ENCODE results near the gene ENPP7. TPM values are rescaled to one million over a fixed set of nuclear protein-coding genes. Genes with fewer than 3 reads are reported as not detected.
"Not testable (repeated sequence)": the region's sequence is repeated elsewhere in the genome, so short reads cannot be mapped to it uniquely, and the experiment has no call there.

Gene ENPP7
- total RNA-seq, 2 donors from 2014 or later = not detected

- Histone ChIP-seq H3K4me1 (ENCODE audit: control insufficient read depth in 1 of 2, low read depth in 2 of 2) (peaks cover 0 to 9% of the 10 kb centered on the region in 2 donors), H3K27me3 (replicated peaks; ENCODE audit: insufficient read depth) (peaks cover 39% of the 10 kb centered on the region), H3K9me3 (no peaks in the 10 kb centered on the region), H3K4me3 (no peak overlapping the region), H3K36me3 (no peaks in the 10 kb centered on the region), H3K27ac (no peak overlapping the region)
- TF ChIP-seq, protein P1, sequence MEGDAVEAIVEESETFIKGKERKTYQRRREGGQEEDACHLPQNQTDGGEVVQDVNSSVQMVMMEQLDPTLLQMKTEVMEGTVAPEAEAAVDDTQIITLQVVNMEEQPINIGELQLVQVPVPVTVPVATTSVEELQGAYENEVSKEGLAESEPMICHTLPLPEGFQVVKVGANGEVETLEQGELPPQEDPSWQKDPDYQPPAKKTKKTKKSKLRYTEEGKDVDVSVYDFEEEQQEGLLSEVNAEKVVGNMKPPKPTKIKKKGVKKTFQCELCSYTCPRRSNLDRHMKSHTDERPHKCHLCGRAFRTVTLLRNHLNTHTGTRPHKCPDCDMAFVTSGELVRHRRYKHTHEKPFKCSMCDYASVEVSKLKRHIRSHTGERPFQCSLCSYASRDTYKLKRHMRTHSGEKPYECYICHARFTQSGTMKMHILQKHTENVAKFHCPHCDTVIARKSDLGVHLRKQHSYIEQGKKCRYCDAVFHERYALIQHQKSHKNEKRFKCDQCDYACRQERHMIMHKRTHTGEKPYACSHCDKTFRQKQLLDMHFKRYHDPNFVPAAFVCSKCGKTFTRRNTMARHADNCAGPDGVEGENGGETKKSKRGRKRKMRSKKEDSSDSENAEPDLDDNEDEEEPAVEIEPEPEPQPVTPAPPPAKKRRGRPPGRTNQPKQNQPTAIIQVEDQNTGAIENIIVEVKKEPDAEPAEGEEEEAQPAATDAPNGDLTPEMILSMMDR (IDR thresholded peaks at IDR 0.05) = no peak
- ATAC-seq (ENCODE audit: insufficient number of reproducible peaks, low FRiP score, low read depth) (no peak), DNase-seq (ENCODE audit: low spot score) (no peak)
Observed at GRCh38 chr17:79749958-79750357, 19.2 kb downstream of the ENPP7 start.

DNA sequence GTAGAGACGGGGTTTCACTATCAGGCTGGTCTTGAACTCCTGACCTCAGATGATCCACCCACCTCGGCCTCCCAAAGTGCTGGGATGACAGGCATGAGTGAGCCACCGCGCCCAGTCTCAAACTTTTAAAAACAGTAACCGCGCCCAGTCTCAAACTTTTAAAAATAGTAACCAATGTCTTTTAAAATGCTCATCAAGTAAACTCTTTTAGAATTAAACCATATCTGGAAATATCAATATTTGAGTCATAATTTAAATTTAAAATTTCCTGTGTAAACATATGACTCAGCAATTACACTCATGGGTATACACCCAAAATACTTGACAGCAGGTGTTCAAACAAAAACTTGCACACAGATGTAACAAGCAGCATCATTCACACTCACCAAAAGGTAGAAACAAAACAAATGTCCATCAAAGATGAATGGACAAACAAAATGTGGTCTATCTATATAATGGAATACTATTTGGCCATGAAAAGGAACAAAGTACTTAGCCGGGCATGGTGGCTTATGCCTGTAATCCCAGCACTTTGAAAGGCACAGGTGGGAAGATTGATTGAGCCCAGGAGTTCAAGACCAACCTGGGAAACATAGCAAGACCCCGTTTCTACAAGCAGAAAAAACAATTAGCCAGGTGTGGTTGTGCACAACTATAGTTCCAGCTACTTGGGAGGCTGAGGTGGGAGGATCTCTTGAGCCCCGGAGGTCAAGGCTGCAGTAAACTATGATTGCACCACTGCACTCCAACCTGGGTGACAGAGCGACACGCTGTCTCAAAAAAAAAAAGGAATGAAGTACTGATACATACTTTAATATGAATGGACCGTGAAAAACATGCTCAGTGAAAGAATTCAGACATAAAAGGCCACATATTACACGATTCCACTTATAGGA, 20.2 kb downstream of the ENPP7 start:
- Histone ChIP-seq H3K36me3 (no peaks in the 10 kb centered on the region), H3K9me3 (no peaks in the 10 kb centered on the region), H3K27ac (no peak overlapping the region), H3K4me3 (no peak overlapping the region), H3K27me3 (replicated peaks; ENCODE audit: insufficient read depth) (peaks cover 39% of the 10 kb centered on the region), H3K4me1 (ENCODE audit: control insufficient read depth in 1 of 2, low read depth in 2 of 2) (peaks cover 0 to 9% of the 10 kb centered on the region in 2 donors)
- DNase-seq (ENCODE audit: low spot score) (no peak), ATAC-seq (ENCODE audit: insufficient number of reproducible peaks, low FRiP score, low read depth) (no peak)
- TF ChIP-seq, protein P1 (IDR thresholded peaks at IDR 0.05) = no peak

DNA sequence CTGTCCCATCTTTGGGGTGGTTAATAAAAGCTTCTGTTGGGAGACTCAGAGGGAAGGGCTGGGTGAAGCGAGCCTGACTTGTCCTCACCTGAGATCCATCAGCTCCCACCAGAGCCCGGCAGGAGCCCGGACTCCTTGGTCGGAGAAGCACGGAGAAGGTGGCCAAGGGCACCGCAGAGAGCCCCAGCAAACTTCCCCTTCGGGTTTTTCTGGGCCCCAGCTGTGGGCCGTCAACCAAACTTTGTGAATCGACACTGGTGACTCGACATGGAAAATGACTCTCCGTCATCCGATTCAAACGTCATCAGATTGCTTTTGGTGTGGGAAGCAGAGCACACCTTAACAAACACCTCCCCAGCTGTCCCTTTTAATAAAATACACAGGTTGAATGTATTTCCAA, 21.4 kb downstream of the ENPP7 start:
- no peak overlapping the region for H3K4me3 ChIP-seq
- H3K36me3 ChIP-seq = no peaks in the 10 kb centered on the region
- H3K4me1 ChIP-seq (ENCODE audit: control insufficient read depth in 1 of 2, low read depth in 2 of 2) = peaks cover 0 to 6% of the 10 kb centered on the region in 2 donors
- TF ChIP-seq, protein P1 (IDR thresholded peaks at IDR 0.05) = no peak
- no peak for ATAC-seq (ENCODE audit: insufficient number of reproducible peaks, low FRiP score, low read depth)
- no peak overlapping the region for H3K27ac ChIP-seq
- H3K9me3 ChIP-seq = no peaks in the 10 kb centered on the region
- no peak for DNase-seq (ENCODE audit: low spot score)
- H3K27me3 ChIP-seq (replicated peaks; ENCODE audit: insufficient read depth) = peaks cover 29% of the 10 kb centered on the region

DNA sequence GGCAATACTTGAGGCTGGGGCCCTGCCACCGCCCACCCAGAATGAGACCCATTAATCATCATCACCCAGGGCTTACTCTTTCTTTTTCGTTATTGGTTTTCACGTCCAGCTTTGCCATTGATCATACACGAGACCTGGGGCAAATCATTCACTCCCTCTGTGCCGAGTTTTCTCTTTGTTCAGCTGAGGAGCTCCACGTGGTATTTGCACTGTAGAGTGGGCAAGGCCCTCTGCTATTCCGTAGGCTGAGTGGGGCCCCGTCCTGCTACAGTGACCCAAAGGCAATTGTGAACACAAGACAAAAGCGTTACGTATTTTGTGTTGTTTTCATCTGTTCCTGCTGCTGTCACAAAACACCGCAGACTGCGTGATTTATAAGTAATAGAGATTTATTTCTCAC, 23.6 kb downstream of the ENPP7 start:
- TF ChIP-seq, protein P1 (IDR thresholded peaks at IDR 0.05) = no peak
- ATAC-seq (ENCODE audit: insufficient number of reproducible peaks, low FRiP score, low read depth) = no peak

DNA sequence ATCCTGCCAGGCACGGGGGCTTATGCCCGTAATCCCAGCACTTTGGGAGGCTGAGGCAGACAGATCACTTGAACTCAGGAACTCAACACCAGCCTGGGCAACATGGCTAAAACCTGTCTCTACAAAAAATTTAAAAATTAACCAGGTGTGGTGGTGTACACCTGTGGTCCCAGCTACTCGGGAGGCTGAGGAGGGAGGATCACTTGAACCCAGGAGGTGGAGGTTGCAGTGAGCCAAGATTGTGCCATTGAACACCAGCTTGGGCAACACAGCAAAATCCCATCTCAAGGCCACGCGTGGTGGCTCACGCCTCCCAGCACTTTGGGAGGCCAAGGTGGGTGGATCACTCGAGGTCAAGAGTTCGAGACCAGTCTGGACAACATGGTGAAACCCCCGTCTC, 24.2 kb downstream of the ENPP7 start:
- not testable (repeated sequence) for H3K9me3 ChIP-seq; ATAC-seq (ENCODE audit: insufficient number of reproducible peaks, low FRiP score, low read depth); H3K36me3 ChIP-seq; H3K4me3 ChIP-seq; H3K4me1 ChIP-seq (ENCODE audit: control insufficient read depth in 1 of 2, low read depth in 2 of 2); DNase-seq (ENCODE audit: low spot score); H3K27ac ChIP-seq
- H3K27me3 ChIP-seq (replicated peaks; ENCODE audit: insufficient read depth) = peaks cover 12% of the 10 kb centered on the region

More for the DNA sequence above, 23.6 kb downstream of the ENPP7 start:
- no peak for DNase-seq (ENCODE audit: low spot score)
- H3K4me3 ChIP-seq = no peak overlapping the region
- H3K27me3 ChIP-seq (replicated peaks; ENCODE audit: insufficient read depth) = peaks cover 17% of the 10 kb centered on the region
- no peaks in the 10 kb centered on the region for H3K4me1 ChIP-seq (ENCODE audit: control insufficient read depth in 1 of 2, low read depth in 2 of 2)
- H3K9me3 ChIP-seq = no peaks in the 10 kb centered on the region
- H3K36me3 ChIP-seq = no peaks in the 10 kb centered on the region
- H3K27ac ChIP-seq = no peak overlapping the region

All from thoracic aorta (tissue), 2 donors.